SHP77 treated with DMSO at 0.1 percent for 48 hours (cell line): ENCODE results near the gene KCNAB2.

Experiments used
- DNase-seq: peaks from one replicate; lab custom pipeline; 2025; lab: John Stamatoyannopoulos, UW

The KCNAB2 gene

GRCh38 chr1:6110326-6110725 lies 64.6 kb downstream of the KCNAB2 start:
- no peak for DNase-seq

GRCh38 chr1:6111571-6111970 lies 65.9 kb downstream of the KCNAB2 start:
- peak; percentile 87 for DNase-seq

DNA sequence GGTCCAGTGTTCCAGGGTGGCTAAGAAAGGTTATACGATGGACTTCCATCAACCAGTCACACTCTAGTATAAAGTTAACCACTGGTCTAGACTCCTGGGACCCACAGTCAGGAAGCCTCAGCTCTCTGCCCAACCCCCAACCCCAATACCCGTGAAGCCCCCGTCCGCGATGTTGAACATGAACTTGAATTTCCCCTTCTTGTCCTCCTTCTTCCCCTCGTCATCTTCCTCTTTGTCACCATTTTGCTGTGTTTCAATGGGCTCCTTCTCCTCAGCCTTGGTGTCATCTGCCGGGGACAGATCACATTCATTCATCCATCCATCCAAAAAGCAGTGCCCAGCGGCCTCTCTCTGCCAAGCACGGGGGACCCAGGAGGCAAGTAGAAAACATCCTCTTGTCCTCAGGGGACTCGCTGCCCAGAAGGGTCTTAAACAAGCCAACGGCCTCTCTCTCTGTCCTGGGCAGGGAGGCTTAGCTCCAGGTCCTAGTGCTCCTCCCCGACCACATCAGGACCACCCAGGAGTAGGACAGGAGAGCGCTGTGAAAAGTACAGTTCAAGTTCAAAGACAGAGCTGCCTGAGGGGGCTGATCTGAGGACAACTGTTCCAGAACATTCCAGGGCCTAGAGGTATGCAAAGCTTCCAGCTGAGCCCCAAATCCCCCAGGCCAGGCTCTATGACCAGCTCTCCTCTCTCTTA lies 66.5 kb downstream of the KCNAB2 start:
- DNase-seq: no peak

GRCh38 chr1:6112690-6113005 lies 67.0 kb downstream of the KCNAB2 start:
- DNase-seq: no peak

GRCh38 chr1:6113116-6113515 lies 67.4 kb downstream of the KCNAB2 start:
- DNase-seq: no peak

- DNase-seq: no peak
Measured at GRCh38 chr1:6113745-6114144, 68.1 kb downstream of the KCNAB2 start.

DNA sequence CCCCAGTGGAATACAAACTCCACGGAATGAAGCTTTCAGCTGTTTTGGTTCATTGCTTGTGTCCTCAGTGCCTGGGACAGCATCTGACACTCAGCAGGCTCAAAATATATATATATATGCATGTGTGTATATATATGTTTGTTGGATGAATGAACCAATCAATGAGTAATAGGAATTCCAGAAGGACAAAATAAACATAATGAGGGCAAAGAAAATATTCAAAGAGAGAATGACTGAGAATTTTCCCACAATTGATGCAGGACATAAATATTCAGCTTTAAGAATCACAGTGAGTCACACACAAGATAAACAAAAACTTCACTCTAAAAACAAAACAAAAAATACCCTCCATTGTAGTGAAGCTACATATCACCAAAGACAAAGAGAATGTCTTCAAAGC lies 70.4 kb downstream of the KCNAB2 start:
- DNase-seq: no peak

- DNase-seq: no peak
Measured at GRCh38 chr1:6117064-6117463, 71.4 kb downstream of the KCNAB2 start.

DNA sequence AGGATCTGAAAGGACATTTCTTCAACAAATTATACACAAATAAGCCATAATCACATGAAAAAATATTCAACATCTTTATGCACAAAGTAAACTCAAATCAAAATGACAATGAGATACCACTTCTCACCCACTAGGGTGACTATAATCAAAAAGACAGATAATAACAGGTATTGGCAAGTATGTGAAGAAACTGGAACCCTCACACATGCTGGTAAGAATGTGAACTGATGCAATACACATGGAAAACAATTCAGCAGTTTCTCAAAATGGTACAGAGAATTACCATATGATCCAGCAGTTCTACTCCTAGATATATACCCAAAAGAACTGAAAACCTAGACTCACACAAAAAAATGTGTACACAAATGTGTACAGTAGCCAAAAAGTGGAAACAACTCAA lies 71.9 kb downstream of the KCNAB2 start:
- DNase-seq: no peak

DNA sequence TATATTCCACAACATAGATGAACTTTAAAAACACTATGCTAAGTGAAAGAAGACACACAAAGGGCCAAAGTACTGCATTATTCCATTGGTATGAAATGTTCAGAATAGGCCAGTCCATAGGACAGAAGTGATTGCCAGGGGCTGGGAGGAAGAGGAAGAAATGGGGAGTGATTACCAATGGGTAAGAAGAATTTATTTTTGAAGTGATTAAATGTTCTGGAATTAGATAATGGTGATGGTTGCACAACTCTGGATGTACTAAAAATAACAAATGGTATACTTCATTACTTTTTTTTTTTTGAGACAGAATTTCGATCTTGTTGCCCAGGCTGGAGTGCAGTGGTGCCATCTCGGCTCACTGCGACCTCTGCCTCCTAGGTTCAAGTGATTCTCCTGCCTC lies 72.7 kb downstream of the KCNAB2 start:
- DNase-seq: no peak

DNA sequence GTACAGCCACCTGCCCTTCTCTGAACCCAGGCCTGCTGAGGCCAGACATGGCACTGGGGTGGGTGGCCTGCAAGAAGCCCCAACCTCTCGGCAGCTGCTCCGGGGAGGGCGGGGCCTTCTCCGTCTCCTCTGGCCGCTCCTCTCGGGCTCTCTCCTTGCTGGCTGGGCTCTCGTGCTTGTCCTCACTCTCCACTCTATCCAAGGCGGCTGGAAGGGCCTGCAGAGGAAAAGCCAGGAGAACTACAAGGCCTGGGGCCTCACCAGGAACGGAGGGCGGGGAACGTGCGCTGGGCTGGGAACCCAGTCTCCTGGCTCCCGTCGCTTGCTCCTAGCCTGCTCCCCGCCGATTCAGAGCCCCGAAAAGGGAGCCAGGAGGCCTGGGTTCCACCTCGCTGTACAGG lies 75.3 kb downstream of the KCNAB2 start:
- DNase-seq: no peak

DNA sequence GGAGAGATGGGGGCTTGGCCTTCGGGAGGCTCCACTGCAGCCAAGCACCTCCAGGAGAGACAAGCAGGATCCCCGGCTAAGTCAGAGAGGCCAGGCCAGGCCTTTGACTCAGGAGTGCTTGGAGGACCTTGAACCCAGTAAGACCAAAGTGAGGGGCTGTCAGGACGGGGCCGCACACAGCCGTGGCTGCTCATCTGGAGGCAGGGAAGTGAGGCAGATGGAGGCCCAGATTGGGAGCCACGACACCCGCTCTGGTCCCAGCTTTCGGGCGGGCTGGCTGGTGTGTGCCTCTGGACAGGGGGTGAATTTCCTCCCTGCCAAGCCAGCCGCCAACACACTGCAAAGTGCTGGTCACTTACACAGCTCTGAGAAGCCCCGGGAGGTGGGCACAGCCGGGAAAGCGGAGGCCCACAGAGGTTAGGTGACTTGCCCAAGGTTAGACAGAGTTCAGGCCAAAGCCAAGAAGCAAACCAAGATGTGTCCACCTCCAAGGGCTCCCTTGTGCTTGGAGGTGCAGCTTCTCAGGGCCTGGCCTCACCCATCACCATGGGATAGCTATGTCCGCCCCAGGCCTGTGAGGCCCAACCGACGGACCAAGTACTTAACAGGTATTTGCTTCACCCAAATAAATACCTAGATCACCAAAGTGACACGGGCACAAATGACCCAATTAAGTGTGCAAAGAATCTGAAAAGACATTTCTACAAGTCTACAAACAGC lies 76.1 kb downstream of the KCNAB2 start:
- no peak for DNase-seq

- no peak for DNase-seq
Measured at GRCh38 chr1:6123083-6123482, 77.4 kb downstream of the KCNAB2 start.

GRCh38 chr1:6123816-6124215 lies 78.1 kb downstream of the KCNAB2 start:
- DNase-seq: no peak

- no peak for DNase-seq
Measured at GRCh38 chr1:6124341-6124740, 78.7 kb downstream of the KCNAB2 start.

GRCh38 chr1:6124746-6125365 lies 79.2 kb downstream of the KCNAB2 start:
- no peak for DNase-seq

DNA sequence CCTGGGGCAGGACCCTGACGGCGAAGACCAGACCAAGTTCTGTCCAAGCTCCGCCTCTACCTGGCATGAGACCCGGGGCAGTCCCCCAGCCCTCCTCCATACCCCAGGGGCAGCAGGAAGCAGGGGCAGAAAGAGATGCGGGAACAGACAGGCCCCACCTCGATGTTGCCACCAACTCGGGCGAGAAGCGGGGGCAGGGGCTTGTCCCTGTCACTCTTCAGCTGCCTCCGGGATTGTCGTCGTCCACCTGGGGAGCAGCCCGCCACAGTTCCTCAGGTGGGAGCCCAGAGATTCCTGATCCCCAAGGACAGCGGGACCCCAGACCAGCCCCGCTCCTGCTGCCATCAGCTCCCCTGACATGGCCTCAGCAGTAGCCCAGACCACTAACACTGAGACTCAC lies 79.7 kb downstream of the KCNAB2 start:
- no peak for DNase-seq

GRCh38 chr1:6126028-6126427 lies 80.3 kb downstream of the KCNAB2 start:
- no peak for DNase-seq

DNA sequence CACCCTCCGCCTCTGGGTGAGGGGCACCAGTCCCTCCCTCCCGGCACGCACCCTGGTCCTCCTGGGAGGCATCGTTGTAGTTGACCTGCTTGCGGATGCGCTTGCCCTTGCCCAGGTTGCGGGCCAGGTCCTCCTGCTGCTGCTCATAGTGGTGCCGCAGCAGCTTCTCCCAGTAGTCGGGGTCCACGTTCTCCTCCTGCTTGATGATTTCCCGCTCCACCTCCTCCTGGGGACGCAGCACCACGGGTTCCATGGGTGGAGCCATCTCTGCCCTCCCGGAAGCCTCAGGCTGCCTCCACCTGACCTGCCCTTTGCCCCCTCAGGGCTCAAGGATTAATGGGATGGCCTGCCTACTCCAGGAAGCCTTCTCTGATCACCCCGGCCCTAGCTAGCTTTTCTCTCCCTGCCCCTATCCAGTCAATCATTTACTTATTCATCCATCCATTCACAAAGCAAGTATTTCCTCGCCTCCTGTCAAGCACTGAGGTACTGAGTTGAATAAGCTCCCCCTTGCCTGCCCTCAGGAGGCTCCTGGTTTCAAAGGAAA lies 80.9 kb downstream of the KCNAB2 start:
- DNase-seq: no peak

- DNase-seq: no peak
Measured at GRCh38 chr1:6127587-6128163, 82.0 kb downstream of the KCNAB2 start.

GRCh38 chr1:6128276-6129081 lies 82.8 kb downstream of the KCNAB2 start:
- no peak for DNase-seq

DNA sequence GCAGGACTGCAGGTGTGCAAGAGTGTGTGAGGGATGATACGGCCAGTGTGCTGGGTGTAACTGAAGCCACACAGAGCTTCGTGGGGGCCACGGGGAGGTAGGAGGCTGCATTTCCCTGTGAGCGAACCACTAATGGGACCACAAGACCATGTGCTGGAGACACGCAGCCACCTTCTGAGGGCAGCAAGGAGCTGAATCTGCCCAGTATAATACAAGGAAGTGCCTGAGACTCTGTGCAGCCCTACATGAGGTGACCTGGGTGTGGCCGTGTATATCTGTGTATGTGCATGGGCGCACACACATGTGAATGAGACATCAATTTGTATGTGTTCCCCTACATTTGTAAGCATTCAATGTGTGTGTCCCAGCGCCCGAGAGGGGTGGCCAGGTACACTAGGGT lies 83.6 kb downstream of the KCNAB2 start:
- DNase-seq: no peak
